ENCODE measurements around the gene PLA2G2E.
"Not testable (repeated sequence)": the region's sequence is repeated elsewhere in the genome, so short reads cannot be mapped to it uniquely, and the experiment has no call there.

PLA2G2E gene

DNA sequence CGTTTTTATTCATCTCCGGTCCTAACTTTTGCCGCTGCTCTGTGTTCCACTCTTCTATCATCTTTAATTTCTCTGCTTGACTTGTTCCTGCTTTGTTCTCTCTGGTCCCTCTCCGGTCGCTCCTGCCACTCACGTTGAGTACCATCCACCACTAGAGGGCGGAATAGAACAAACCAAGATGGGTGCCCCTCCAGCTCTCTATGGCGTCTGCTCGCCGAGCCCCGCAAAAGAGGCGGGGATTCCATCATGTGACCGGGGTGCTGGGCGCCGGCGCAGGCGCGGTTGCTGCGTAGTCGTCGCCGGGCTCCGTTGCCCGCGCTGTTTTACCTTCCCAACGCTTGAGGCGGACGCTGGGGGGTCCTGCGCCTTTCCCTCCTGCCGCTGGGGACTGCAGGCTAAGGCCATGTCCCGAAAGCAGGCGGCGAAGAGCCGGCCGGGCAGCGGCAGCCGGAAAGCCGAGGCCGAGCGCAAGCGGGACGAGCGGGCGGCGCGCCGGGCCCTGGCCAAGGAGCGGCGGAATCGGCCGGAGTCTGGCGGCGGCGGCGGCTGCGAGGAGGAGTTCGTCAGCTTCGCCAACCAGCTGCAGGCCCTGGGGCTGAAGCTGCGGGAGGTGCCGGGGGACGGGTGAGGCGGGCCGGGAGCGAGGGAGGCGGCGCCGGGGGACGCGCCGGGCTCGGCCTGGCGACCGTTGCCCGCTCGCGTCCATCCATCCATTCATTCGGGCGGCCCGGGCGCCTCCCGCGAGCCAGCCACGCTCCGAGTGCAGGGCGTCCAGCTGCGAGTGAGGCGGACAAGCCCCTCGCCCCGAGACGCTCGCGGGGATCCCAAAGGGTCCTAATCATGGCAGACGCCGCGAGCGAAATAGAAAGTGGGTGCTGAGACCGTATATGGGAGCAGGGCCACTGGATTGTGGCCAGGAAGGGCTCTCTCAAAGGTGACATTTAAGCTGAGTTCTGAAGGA, 41.0 kb downstream of the PLA2G2E start, which contains the start of gene OTUD3:
Gene OTUD3 (plus strand): TSS at position 285 of the 961 bp plus-strand sequence. CDS start 119 bp downstream, at position 404.
- DNase-seq, result peak; percentile 97

DNA sequence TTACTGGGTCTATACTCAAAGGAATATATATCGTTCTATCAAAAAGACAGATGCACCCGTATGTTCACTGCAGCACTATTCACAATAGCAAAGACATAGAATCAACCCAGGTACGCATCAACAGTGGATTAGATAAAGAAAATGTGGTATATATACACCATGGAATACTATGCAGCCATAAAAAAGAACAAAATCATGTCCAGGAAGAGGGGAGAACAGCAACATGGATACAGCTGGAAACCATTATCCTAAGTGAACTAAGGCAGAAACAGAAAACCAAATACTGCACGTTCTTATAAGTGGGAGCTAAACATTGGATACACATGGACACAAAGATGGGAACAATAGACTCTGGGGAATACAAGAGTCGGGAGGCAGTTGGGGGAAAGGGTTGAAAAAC, 42.6 kb downstream of the PLA2G2E start:
- not testable (repeated sequence) for DNase-seq

- no peak for DNase-seq
Measured at GRCh38 chr1:19879661-19880060, 43.8 kb downstream of the PLA2G2E start.

DNA sequence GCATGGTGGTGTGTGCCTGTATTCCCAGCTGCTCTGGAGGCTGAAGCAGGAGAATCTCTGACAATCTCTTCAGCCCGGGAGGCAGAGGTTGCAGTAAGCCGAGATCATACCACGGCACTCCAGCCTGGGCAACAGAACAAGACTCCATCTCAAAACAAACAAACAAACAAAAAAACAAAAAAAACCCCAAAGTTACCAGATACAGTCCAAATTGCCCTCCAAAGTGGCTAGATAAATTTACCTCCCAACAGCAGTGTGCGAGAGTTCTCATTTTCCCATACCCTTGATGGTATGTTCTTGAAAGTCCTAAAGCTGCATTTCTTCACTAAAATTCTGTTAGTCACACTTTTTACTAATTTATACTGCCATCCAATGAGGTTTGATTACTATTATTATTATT, 44.2 kb downstream of the PLA2G2E start:
- no peak for DNase-seq

DNA sequence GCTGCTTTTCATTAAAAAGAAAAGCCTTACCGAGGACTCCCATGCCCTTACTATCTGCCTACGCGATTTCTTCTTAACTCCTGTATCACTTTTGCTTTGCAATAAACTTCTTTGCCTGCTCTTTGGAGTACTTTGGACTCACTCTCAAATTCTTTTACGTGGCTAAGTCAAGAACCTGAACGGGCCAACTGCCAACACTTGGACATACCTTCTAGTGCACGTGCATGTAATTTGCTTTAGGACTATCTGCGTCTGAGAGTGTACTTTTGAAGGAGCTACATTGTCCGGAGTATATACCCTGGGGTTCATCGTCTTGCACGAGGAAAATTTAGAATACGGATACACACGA, 44.8 kb downstream of the PLA2G2E start:
- no peak for DNase-seq

- DNase-seq, result peak; percentile 32
Measured at GRCh38 chr1:19877821-19878636, 45.4 kb downstream of the PLA2G2E start.

GRCh38 chr1:19877181-19877750, 46.2 kb downstream of the PLA2G2E start:
- no peak for DNase-seq

DNA sequence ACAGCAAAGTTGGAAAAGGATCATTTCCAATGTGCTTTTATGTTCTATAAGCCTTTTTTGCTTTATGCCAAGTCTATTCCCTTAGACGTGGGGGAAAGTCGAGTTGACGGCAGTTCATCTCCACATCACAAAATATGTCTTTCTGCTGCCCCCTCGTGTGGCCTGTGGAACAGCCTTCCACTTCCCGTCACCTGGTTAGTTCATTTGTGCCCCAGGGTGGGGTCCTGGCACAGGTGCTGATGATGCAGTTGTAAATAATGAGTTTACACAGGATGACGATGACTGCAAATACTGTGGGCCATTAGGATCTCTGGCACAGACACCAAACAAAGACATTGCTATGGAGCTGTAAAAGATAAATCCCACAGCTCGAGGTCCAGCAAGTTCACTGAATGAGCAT, 51.2 kb downstream of the PLA2G2E start:
- DNase-seq, result no peak

Data from fibroblast of skin of abdomen (primary cell).